GM18517 (cell line): ENCODE results near the gene ZBTB17.
"Not testable (repeated sequence)": the region's sequence is repeated elsewhere in the genome, so short reads cannot be mapped to it uniquely, and the experiment has no call there.

Source experiments
- ATAC-seq: cut with Tn5 transposase; IDR thresholded peaks from one replicate; pipeline ENCODE4 v1.9.1; 2021; ENCODE audit warnings: mild to moderate bottlenecking, moderate library complexity; ENCODE audit not compliant: unreplicated experiment

Gene ZBTB17

DNA sequence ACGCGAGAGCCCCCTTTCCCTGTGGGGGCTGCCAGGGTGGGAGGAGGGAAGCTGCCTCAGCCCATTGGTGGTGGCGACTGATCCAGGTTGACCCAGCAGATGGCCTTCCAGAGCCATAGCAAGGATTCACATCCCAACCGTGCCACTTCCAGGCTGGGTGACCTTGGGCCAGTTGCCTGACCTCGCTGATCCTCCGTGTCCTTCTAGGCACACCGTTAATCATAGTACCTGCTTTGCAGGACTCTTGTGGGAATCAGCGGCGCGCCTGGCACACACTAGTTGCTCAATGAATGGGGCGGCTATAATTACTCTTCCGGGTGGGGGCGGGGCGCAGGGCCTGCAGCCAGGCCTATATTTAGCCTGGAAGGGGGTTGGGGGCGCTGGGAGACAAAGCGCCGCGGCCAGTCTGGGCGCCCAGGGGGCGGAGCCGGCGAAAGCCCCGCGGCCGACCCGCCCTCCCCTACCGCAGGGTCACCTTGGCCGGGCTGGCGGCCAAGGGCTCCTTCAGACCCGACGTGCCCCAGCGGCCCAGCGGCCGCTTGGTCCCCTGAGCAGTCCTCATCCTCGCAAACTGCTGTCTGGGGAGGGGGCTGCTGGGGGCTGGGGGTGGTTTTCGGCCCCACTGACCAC lies 36.8 kb upstream of the ZBTB17 start:
- ATAC-seq, result no peak

DNA sequence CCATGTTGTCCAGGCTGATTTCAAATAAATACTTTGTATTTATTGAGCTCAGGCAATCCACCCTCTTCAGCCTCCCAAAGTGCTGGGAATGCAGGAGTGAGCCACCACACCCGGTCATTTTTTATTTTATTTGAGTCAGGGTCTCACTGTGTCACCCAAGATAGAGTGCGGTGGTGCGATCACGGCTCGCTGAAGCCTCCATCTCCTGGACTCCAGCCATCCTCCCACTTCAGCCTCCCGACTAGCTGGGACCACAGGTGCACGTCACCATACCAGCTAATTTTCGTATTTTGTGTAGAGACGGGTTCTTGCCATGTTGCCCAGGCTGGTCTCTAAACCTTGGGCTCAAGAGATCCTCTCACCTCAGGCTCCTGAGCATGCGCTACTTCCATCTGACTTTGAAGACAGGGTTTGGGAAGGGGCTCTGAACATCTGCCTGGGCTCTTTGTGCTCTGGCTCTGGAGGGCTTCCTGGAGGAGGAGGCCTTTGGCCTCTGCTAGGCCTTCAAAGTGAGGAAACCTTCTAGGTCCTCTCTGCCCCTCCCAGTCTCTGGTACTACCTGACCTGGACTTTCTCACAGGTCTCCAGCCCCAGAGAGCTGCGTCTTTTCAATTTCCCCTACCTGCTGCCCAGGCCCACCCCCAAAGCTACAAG lies 36.2 kb upstream of the ZBTB17 start:
- ATAC-seq, result no peak

DNA sequence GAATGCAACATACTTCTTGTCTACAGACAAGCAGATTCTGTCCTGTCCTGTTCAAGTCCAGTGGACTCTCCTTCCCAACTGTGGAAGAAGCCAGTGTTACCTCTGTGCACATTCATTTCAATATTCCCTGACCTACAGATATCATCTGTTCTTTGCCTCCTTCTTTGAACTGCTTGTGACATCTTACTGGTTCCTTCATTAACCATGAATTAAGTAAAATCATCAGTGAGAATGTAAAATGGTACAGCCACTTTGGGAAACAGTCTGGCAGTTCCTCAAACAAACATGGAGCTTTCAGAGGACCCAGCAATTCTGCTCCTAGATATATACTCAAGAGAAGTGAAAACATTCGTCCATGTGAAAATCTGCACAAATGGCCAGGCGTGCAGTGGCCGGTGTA lies 34.9 kb upstream of the ZBTB17 start:
- no peak for ATAC-seq

DNA sequence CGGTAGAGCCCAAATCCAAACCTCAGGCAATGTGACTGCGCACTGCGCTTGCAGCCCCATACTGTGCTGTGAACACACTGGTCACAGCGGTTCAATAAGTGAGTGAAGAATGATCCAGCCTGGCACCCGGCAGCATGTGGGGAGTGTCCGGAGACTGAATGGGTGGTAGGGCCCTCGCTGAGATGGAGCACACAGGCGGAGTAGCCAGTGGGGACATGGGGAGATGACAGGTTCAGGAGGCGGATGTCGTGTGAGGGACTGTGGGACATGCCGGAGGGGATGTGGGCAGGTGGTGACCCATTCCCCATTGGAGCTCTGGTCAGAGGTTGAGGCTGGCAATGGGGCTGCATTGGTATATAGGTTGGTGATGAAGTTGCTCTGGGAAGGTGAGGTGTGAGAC lies 33.8 kb upstream of the ZBTB17 start:
- no peak for ATAC-seq

DNA sequence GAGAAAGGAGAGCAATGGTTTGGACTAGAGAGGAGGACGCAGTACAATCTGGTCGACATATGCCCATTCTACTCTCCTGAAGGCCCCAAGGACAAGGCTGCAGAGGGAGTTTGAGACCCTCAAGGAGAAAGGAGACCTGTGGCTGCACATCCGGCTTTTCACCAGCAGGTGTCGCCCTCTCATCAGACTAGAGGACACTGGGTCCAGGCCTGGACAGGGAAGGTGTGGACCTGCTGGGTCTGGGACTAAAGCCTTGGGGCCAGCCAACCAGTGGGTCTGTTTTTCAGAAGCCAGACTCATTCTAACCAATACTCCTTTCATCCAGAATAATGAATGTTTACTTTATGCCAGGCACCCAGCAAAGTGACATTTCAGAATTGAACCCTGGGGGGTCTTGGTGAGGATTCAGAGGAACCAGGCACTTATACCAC lies 33.1 kb upstream of the ZBTB17 start:
- no peak for ATAC-seq

DNA sequence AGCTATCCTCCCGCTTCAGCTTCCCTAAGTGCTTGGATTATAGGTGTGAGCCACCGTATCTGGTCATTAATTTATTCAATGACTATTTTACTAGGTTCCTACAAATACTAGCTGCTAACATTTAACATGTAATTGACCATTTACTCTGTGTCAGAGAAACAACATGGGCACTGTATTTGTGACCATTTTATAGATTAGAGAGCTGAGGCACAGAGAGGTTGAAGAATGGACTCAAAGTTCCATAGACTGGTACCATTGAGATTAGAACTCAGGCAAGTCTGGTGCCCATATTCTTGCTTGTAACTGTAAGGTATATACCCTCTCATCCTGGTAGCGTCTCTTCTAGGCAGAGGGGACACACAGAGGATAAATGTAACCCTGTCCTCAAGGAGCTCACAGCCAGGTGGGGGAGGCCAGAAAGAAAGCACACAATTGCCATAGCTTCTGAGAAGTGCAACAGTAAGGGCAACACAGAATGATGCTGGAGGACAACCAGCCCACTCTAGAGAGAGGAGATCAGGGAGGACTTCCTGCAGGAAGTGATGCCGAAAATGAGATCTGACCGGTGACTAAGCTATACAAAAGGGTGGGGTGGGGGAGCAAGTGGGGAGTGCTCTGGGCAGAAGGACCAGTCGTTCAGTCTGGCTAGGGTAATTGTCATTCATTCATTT lies 31.9 kb upstream of the ZBTB17 start:
- no peak for ATAC-seq

DNA sequence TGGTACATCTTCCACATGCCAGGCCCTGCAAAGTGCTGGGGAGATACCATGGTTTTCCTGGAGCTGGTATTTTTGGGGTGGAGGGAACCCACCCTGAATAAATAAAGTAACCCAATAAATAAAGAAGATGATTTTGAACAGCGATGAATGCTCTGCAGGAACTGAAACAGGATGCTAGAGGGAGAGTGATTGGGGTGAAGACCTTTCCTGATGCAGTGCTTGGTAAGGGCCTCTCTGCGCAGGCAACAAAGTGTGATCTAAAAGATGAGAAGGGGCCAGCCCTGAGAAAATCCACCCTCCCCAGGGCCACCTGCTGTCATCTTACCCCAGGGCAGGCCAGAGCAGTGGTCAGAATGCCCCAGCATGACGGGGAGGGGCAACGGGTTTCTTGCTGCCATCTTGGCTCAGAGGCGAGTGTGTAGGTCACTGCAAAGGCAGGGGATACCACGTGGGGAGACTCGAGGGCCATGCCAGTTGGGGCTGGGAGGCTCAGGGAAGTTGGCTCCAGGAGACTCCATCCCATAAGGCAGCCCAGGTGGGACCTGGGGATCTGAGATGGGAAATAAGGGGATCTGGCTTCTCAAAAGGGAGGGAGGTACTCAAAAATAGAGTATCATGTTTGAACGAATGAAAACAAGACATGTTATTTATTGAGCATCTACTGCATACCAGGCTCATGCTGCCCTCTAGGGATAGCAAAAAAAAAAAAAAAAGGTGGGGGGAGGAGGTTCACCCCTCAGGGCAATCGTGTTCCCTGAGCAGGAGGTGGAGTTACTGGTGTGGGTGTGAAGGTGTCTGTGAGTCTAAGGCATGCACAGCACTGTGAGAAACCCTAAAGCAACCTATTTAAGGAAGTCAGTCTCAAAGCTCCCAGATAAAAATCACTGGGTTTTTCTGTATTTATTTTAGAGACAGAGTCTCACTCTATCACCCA lies 30.9 kb upstream of the ZBTB17 start:
- no peak for ATAC-seq

DNA sequence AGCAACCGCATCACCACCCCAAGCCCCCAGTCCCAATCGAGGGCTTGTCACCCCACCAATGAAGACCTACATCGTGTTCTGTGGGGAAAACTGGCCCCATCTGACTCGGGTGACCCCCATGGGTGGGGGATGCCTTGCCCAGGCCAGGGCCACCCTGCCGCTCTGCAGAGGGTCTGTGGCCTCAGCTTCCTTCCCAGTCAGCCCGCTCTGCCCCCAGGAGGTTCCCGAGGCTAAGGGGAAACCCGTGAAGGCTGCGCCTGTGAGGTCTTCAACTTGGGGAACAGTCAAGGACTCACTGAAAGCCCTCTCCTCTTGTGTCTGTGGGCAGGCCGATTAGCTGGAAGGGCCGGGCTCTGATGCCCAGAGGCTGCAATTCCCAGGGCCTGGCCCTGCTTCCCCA lies 30.1 kb upstream of the ZBTB17 start:
- ATAC-seq, result no peak

DNA sequence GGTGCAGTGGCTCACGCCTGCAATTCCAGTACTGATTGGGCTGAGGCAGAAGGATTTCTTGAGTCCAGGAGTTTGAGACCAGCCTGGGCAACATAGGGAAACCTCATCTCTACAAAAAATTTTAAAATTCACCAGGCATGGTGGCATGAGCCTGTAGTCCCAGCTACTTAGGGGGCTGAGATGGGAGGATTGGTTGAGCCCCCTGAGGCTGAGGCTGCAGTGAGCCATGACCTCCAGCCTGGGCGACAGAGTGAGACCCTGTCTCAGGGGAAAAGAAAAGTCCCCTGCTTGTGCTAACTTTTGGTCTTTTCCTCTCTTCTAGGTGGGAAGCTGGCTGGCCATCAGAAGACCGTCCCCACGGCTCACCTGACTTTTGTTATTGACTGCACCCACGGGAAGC lies 29.7 kb upstream of the ZBTB17 start:
- ATAC-seq, result no peak

DNA sequence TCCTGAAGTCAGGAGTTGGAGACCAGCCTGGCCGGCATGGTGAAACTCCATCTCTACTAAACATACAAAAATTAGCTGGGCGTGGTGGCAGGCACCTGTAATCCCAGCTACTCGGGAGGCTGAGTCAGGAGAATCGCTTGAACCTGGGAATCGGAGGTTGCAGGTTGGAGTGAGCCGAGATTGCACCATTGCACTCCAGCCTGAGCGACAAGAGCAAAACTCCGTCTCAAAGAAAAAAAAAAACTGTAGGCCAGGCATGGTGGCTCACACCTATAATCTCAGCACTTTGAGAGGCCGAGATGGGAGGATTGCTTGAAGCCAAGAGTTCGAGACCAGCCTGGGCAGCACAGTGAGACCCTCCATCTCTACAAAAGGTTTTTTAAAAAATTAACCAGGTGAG lies 25.4 kb upstream of the ZBTB17 start:
- not testable (repeated sequence) for ATAC-seq

DNA sequence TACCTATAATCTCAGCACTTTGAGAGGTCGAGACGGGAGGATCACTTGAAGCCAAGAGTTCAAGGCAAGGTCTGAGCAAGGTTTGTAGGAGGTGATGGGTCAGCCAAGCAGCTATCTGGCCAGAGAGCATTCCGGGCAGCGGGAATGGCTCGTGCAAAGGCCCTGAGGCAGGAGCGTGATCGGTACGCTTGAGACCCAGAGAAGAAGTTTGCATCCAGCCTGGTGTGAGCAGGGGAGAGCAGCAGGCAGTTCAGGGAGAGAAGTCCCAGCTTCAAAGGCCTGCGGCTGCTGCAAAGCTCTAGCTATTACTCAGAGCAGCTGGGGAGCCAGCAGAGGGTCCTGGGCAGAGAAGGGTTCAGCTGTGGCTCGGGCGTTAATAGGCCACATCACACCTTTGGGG lies 23.0 kb upstream of the ZBTB17 start:
- no peak for ATAC-seq

DNA sequence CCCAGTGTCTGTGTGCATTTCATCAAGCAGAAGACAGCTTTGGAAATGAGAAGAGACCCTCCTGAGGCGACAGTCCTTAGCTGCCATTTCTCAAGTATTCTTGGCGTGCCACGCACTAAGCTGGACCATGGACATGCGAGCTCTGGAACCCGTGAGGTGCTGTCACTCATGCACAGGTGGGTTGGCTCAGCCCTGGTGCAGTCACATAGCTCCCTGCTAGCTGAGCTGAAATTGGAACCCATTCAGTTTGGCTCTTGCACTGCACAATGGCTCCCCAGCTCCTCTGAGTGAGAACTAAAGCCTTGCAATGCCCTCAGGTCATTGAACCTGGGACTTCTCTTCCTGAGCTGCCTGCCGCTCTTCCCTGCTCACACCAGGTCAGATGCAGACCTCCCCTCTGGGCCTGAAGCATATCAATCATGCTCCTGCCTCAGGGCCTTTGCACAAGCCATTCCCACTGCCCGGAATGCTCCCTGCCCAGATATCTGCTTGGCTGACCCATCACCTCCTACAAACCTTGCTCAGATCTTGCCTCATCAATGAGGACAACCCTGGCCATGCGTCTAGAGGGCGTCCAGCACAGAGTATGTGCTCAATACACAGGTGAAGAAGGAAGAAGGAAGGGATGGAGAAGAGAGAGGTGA lies 21.9 kb upstream of the ZBTB17 start:
- no peak for ATAC-seq

DNA sequence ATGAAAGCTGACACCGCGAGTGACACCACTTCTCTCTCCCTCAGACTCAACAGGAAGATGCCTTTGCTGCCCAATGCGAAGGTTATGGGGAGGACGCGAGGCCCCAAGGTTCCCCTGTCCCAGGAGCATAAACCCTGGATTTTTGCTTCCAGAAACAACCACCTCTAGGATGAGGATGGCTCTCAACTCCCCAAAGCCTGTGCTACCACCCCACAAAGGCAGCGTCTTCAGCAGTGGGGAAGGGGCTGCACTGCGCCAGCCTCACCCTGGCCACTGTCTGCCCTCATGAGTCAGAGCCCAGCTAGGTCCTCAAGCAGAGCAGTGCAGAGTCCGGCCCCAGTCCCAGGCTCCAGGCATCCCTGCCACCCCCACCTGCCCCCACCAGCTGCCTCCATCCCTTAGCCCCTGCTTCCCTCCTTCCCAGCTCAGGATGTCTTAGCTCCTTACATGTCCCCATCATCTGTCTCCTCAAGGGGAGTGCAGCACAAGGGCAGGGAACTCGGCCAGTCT lies 21.2 kb upstream of the ZBTB17 start:
- ATAC-seq, result no peak

DNA sequence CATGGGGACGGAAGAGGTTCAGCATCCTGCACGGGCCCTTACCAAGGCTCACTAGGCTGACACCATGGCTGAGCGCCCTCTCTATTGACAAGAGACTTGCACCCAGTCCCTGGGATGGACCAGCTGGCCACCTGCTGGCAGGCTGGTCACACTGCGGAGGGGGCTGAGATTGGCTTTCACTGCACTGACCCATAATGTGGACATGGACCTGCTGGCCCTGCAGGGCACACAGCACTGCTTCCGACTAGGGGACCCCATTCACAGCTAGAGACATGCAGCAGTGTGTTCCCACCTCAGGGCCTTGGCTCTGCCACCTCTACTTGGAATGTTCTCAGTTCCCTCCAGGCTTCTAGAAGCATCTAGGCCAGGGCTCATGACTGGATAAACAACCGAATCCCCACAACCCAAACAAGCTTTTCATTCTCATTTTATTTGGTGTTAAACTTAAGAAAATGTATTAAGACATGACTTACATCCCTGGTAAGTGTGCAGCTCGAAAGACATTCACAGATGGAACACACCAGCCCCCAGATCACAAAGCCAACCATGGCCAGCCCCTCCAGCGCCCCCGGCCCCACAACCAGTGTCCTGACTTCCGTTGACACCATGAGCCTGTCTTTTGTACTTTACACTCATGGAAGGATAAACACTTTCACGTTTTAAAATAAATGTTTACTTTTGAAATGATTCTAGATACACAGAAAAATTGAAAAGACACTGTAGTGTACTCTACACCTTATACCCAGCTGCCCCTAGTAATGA lies 18.9 kb upstream of the ZBTB17 start:
- ATAC-seq, result no peak

DNA sequence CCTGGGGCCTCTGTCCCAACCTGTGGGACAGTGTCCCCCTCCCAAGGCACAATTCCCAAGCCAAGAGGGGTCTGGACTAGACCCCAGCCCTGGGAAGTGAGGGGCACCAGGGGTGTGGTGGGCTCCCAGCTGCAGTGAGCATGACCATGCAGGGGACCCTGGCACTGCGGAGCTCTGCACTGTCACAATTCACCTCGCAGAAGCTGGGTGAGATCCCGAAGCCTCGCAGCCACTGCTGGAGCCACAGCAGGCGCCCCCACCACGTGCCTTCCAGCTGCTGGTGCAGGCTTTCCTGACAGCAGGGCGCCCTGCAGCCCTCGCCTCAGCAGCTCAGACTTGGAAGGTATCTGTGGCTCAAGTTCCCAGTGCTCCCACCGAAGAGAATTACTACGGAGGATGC lies 18.2 kb upstream of the ZBTB17 start:
- no peak for ATAC-seq

DNA sequence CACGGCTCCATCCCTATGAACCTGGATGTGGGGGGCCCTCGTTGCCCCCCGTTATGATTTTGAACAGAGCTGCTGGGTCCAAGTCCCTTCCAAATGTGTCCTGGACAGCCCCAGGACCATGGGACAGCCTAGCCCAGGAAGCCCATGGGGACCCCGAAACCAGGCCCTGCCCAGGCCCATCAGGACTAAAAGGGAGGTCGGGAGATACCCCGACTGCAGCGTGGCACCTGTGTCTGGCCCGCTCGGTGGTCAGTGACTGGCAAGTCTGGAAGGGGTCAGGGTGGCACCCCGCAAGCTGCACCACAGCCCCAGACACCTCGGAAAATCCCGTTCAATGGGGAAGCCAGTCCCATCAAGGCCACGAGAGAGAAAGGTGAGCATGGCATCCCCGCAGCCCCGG lies 17.8 kb upstream of the ZBTB17 start:
- no peak for ATAC-seq

DNA sequence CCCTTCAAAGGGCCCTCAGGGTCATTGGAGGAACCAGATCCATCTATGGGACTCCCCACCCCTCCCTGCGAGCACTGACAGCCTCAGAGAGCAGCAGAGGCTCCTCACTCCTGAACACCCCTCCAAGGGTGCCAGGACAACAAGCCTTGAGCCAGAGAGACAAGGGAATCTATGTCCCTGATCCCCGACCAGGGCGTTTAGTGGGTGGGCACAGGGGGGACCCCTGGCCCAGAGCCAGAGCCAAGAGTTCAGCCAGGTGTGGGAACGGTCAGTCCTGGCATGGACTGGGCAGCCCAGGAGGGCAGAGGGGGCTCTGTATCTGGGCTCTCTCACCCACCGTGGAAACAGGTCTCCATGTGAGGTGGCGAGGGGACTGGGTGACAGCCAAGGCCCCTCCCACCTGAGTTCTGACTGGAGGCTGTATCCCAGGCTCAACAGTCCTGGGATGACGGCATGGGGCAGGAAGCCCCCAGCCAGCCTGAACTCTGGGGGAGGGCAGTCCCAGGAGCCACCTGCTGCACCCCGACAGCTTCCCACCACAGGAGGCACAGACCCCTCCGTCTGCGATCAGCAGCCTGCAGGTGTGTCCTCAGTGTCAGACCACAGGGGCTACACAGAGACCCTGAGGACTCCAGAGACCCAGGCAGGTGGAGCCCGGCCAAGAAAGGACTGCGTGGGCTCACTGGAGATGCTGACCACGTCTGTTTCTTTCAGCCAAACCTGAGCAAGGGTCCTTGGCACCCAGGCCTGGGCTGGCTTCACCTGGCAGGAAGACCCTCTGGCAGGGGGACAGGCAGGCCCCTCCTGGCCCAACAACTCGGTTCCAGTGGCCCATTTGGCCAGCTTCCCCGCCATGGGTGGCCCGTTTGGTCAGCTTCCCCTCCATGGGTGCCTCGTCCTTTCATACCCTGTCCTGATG lies 16.9 kb upstream of the ZBTB17 start:
- no peak for ATAC-seq

DNA sequence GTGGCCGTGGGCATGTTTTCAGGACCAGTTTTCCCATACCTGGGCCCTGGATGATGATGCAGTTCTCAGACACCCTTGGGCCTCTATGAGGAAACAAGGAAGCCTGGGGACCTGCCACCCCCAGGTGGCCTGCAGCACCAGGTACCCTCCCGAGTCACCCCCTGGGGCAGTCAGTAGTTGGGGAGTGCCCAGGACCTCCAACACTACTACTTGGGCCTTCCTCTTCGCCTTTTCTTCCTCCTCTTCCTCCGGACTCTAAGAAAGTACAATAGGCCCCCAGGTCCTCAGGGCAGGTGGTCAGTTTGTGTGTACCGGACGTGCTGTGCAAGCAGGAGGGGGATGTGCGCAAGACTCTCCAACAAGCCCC lies 16.3 kb upstream of the ZBTB17 start:
- no peak for ATAC-seq
